HG03521 (cell line): ENCODE measurements around the gene FHDC1.

Source experiments
- ATAC-seq: cut with Tn5 transposase; IDR thresholded peaks from one replicate; pipeline ENCODE4 v1.9.1; 2021; ENCODE audit warnings: mild to moderate bottlenecking, moderate library complexity; ENCODE audit not compliant: unreplicated experiment

Gene FHDC1

DNA sequence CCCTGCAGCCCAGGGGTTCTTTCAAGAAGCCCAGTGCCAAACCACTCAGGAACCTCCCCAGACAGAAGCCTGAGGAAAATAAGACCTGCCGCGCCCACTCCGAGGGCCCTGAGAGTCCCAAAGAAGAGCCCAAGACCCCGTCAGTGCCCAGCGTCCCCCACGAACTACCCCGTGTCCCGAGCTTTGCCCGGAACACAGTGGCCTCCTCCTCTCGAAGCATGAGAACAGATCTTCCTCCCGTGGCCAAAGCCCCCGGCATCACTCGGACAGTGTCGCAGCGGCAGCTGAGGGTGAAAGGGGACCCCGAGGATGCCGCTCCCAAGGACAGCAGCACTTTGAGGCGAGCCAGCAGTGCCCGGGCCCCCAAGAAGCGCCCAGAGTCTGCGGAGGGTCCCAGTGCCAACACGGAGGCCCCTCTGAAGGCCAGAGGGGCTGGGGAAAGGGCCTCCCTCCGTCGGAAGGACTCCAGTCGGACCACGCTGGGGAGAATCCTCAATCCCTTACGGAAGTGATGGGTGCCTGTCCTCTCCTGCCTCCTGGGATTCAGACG, 40.2 kb downstream of the FHDC1 start:
- ATAC-seq: no peak

DNA sequence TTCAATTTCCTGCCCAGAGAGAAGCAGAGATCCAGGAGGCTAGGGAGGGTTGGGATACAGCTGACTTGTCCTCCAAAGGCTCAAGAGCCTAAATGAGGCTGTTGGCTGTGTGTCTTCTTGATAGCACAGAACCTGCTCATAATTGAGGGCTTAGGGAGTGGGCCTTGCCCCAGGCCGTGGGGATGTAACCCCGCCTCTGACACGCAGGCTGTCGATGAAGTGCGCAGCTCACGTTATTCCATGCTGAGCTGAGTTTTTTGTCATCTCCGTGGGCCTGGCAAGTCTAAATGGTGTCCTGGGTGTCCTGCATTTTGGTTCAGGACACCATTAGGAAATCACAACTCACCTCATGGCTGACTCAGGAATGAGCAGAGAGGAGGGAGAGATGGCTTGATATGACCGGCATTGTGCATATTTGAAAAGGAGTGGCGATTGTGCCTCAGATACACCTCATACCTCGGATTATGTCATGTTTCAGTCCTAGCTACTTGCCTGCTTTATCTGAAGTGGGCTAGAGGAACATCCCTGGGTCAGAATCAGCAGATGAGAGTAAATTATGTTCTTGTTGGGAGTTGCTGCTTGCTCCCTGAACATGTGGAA, 43.7 kb downstream of the FHDC1 start:
- ATAC-seq: no peak

DNA sequence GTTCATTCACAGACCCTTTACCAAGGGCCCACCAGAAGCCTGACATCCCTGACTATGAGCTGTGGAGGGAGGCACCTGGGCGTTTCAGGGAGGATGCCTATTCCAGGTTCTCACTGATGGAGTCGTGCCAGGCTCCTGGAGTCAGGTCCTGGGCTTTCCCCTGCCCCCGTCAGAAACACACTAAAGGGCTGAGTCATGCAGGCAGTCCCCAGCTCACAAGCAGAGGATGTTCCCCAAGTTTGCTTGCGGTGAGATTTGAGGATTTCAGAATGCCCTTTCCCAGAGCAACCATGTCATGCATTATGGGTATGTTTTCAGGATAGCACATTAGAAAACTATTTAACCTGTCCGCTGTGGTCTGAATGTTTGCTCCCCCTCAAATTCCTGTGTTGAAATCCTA, 45.2 kb downstream of the FHDC1 start:
- ATAC-seq: no peak

DNA sequence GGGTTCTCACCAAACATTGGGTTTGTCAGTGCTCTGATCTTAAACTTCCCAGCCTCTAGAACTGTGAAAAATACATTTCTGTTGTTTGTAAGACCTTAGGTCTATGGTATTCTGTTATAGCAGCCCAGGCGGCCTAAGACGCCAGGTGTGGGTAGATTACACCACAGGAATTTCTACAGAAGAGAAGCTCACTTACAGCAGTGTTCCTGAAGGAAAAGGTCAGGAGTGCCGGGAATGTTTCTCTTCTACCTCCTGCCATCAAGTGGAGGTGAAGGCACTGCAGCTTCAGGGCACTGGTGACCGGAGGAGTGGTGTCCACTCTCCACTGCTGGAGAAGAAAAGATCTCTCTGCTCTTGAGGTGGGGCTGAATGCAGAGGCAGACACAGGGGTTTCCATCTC, 45.7 kb downstream of the FHDC1 start:
- ATAC-seq: no peak

DNA sequence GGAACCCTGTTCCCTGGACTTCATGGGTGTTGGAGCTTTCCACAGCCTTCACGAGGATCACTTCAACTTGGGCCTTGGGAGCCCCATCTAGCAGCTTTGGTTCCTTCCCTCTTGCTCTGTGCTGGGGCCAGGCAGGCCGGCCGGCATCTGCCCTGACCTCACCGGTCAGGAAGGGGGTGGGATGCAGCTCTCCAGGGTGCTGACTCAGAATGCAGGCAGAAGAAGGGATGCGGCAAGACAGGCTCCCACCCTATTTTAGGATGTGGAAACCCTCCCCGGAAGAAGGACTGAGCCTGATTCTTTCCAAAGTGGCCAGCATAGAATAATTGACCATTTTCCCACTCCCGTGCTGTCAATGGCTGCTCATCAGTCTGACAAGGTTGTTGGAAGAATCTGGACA, 47.1 kb downstream of the FHDC1 start:
- no peak for ATAC-seq

DNA sequence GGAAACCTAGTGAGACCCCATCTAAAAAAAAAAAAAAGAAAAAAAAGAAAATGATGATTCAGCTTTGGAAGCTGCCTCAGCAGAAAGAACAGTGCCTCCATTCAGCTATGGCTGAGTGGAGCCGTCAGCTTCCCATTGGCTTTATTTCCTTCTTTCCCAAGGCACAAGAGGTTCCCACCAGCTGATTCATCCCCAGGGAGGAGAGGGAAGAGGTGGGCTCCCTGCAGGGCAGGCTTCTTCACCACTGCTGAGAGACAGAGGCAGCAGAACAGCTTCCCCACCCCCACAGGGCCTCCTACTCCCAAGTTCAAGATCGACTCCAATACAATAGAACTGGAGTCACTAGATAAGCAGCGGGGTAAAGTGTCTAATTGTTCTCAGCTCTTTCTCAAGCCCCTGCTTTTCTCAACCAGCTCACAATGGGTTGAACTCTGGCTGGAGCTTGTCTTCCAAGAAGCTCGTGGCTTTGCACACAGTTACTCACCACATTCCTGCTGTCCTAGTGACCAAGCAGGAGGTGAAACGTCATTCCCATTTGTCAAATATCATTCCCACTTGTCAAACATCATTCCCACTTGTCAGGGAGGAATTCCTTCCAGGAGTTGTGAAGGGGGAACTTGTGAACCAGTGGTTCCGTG, 47.8 kb downstream of the FHDC1 start:
- ATAC-seq: no peak

DNA sequence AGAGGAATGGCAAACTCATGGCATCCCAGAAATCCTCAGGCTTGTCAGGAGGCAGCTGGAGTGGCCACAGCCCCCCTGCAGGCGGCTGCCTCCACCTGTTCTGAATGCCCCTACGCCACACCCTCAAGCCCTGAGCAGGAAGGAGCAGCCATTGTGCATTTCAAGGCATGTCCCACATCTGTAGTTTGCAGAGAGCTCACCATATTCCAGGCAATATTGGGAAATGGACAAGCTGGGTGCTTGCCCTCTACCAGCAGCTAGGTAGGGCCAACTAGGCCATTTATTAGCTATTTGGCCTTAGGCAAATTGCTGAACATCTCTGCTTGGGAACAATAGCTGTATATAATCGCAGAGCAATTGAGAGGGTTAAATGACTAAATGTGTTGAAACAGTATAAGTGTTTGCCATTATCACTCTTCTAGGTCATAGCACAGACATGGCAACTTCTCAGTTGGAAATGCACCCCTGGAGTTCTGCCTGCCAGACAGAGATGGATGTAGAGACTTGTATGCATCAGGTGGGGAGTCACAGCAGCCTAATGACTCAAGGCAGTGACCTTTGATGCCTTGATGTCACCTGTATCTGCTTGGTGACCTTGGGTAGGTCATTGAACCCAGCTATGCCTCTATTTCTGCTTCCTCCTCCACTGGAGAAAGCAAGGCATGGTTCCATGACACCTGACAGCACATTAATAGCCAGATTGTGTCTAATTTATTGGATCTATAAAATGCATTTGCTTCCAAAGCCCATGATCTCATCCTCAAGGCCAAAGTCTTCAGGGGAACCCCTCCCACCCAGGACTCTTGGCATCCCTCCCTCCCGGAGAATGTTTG, 52.8 kb downstream of the FHDC1 start:
- ATAC-seq: no peak

DNA sequence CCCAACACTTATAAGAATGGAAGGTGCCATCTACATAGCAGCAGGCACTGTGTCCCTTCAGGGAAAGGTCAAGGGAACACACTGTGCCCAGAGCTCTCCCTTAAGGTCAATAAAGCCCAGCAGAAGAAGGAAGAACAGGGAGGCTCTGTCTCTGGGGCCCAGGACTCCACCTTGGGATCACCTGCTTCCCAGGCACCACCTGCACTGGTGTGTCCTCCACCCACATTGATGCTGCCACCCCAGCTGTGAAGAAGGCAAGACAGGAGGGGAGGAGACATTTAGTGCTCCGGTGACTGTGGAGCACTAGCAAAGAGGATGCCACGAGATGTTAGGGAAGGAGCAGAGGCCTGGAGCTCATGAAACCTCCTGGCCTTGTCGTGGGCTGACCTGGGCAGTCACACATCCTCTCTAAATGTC, 53.4 kb downstream of the FHDC1 start:
- no peak for ATAC-seq

DNA sequence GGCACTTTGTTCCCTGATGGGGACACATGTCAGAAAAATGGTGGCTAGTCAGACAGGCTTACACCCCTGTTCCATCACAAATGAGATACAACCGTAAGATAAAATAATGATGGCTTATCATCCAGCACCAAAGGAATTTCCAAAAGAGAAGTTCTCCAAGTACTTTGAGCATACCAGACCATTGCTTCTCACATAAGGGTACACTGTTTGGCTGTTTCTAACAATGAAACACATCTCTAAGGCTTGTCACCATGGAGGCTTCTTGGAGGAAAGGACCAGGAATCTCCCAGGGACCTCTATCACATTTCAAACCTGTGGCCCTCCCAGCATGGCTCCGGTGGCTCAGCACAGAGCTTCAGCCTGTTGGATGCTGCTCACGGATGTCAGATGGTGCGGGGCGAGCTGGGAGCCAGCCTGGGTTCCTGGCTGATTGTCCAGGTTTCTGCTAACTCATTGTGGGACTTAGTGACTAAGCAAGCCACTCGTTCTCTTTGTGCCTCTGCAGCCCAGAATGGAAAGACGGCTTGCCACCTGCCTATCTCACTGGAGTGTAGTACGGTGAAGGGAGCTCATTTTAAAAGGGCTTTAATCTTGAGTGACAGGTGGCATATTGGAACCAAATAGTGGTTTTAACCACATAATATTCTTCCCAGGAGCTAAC, 54.5 kb downstream of the FHDC1 start:
- ATAC-seq: no peak

DNA sequence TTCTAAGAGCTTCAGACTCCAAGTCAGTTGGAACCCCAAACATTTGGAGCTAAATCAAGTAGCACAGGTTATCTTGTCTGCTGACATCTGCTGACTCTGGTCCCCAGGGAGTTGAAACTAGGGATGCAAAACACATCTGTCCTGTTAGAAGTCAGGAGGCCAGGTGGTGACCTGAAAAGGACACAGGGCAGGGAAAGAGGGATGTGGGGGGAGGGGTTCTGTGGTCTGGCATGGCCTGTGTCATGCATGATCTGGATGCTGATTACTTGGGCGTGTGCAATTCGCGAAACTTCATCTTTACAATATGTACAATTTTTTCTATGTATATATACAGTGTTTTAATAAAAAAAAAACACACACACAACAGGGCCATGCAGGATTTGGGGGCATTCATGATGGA, 55.3 kb downstream of the FHDC1 start:
- no peak for ATAC-seq

DNA sequence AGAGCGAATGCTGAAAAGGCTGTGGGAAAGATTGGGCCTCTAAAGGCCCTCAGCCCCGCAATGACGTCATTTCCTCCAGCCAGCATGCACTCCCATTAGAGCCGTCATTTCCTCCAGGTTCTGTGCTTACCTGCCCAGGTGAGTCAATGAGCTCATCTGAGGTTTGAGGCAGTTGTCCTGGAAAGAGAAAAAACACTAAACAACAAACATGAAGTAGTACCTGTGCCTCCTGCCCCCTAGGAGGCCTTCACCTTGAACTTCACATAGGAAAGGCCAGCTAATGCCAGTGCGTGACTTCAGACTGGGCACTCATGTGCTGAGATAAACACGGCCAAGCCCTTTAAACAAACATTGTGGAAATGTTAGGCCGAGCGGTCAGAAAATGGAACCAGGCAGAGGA, 55.9 kb downstream of the FHDC1 start:
- ATAC-seq: no peak

DNA sequence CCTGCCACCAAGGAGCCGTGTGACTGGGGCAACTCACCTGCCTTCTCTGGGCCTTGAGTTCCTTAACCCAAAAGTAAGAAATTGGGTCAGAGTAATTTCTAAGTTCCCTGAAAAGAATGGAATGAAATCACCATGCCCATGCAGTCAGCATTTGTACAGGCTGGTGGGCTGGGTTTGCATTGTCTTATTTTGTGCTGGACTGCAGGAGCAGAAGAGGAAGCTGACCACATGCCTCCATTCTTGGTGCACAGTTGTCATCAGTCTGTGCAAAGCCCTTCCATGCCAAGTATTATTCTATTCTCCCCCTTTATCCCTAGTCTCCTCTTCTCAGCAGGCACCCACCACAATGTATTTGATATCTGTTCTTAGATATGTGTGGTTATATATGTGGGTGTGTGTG, 56.3 kb downstream of the FHDC1 start:
- ATAC-seq: no peak

DNA sequence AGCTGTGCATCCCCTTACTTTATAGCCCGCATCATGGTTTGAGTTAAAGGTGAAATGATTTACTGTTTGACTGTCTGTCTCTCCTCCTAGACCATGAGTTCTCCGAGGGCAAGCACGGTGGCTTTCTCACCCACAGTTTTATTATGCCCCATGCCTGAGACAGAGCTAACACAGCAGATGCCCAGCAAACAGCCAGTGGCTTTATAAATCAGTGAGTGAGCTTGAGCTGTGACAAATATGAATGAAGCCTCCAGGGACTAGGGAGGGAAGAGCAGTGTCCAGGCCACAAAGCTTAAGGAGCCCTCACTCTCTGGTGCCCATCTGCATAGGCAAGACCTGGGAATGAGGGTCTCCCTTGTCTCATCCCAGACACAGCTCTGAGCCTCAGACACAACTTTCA, 57.9 kb downstream of the FHDC1 start:
- ATAC-seq: no peak

DNA sequence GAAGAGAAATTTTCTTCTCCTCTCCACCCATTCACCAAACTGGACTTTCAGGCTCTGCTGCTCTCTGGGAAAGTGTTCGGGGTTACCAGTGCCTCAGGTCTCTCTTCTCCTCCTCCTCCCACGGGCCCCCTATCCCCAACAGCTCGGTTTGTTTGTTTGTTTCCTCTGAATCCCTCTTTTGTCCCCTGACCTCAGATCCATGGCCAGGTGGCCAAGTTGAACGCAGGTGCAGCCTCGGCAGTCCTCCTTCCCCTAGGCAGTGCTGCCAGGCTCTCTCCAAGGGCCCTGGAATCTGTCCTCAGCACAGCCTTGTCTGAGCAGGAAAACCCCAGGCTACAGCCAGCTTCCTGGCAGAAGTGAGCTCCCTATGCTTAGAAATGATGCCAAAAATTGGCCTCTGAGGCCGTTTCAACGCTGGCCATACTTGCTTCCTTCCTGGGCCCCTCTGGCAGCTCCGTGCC, 60.0 kb downstream of the FHDC1 start:
- ATAC-seq: no peak

DNA sequence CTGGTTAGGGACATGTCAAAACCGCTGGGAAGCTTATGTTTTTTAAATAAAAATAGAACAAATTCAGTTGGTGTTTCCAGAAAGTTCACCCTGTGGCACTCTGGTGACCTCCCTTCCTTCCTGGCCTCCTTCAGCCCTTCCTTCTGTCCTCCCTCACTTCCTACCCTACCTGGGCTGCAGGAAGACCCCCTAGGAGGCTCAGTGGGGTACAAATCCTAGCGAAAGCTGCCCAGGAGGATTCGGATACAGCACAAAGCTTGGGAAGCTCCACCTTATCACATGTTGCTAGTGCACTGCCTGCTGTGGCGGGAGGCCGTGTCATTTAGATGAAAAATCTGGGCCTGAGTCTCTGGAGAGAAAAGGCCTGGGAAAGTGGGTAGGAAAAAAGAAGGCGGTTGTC, 60.5 kb downstream of the FHDC1 start:
- no peak for ATAC-seq

DNA sequence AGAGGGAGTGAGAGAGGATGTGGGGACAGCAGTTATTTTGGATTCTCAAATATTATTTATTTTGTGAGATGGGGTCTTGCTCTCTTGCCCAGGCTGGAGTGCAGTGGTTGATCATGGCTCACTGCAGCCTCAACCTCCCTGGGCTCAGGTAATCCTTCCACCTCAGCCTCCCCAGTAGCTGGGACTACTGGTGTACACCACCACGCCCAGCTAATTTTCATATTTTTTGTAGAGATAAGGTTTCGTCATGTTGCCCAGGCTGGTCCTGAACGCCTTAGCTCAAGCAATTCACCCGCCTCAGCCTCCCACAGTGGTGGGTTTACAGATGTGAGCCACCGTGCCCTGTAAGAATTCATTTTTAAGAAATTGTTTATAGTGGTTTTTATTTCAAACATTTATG, 61.2 kb downstream of the FHDC1 start:
- ATAC-seq: no peak

DNA sequence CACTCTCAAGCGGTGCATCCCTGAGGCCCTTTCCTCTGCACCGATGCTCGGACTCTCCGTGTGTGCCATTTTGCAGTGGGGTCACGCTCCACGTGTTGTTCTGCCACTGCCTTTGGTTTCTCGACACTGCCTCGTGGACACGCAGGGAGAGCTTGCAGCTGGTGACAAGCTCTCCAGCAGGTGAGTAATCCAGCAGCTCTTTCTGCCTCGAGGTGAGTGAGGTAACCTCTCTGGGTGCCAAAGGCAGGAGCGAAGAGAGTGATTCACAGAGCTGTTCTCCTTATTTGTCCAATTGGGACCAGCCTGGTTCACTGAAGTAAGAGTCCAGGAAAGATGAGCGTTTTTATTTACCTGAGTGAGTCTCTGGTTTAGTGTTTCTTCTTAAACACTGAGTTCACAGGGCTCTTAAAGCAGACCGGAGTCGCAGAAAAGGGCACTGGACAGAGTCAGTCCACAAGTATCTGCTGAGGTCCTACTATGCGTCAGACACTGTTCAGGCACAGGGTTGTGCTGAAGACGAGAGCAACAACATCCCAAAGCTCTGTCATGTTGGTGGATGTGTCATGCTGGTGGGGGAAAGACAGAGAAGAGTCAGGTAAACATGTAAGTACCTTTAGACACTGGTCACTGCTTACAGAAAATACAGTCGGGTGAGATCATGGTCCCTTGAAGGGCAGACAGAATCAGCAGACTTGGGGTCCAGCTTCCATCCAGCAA, 61.8 kb downstream of the FHDC1 start:
- no peak for ATAC-seq

DNA sequence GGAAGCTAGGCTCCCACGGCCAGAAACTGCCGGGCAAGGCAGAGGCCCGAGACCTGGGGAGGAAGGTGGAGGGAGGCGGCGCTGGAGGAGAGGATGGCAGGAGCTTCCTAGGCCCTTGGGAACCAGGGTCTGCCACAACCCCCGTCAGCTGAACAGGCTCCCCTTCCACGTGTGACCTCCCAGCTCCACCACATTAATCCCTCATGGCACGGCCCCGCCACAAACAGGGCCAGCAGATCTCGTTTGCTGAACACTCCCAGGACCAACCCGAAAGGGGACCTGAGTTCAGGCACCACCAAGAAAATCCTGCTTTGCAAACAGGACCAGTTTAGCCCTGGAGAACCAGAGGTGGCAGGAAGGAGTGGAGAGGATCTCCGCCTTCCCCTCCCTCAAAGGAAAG, 62.7 kb downstream of the FHDC1 start:
- no peak for ATAC-seq

DNA sequence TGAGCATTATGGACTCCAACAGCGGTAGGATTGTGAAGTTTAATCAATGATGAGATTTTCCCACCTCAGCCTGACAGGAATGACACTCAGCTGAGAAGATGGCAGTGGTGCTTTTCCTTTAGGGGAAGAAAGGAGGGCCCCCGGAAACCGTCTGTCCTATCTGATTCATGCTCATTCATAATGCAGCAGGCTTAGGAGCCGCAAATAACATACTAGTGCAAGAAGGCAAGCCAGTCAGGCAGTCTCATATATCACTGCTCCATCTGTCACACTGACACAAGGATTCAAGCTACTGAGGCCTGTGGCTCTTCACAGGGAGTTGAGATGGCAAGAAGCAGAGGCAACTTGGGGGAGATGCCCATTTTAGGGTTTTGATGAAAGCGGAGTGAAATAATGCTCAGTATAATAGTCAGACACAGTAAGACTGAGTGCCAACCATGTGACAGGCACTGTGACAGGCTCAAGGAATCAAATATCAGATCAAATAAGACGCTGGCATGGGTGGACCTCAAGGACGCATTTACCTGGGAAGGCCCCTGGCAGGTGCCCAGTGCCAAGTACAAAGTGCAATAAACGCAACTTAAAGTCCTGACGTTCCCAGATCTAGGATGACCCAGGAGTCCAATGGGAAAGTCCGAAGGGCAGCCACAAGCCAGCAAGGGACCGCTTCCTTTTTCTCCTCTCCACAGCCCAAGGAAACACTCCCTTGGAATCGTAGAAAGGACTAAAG, 63.4 kb downstream of the FHDC1 start:
- ATAC-seq: no peak

DNA sequence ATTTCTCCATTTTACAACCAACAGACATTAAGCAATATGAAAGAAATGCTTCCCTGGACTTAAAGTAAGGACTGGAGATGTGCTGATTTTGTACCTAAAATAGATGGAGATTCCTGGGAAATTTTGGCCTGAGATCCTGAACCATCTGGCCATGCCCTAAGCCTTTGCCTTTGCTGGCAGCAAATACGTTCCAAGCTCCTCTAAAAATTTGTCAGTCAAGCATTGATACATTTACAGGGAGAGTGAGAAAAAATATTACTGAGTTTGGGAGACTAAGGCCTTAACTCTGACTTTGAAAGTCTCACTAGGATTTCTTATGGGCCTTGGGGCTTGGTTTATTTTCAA, 63.9 kb downstream of the FHDC1 start:
- no peak for ATAC-seq
